HFFc6 (cell line): Measurements from ENCODE around the gene MAP4K4. TPM values are rescaled to one million over a fixed set of nuclear protein-coding genes. Genes with fewer than 3 reads are reported as not detected.

Experiments used
- DNase-seq: peaks from one replicate; pipeline ENCODE4 v3.0.0-alpha.2; 2018
- H3K27ac Mint-ChIP-seq: 2 replicates; pipeline ENCODE4 v1.8.0; 2020; ENCODE audit warnings: mild to moderate bottlenecking, mixed read lengths
- H3K27me3 Mint-ChIP-seq: 2 replicates; pipeline ENCODE4 v1.8.0; 2021; ENCODE audit warnings: mild to moderate bottlenecking, moderate library complexity, mixed read lengths; ENCODE audit not compliant: insufficient read depth
- H3K36me3 Mint-ChIP-seq: 2 replicates; pipeline ENCODE4 v1.8.0; 2021; ENCODE audit warnings: low read depth, mixed read lengths
- H3K4me1 Mint-ChIP-seq: 2 replicates; pipeline ENCODE4 v1.8.0; 2020; ENCODE audit warnings: low read depth, mixed read lengths
- H3K4me3 Mint-ChIP-seq: 2 replicates; pipeline ENCODE4 v1.8.0; 2020; ENCODE audit warnings: mild to moderate bottlenecking, moderate library complexity, mixed read lengths
- H3K9me3 Mint-ChIP-seq: 2 replicates; pipeline ENCODE4 v1.8.0; 2020; ENCODE audit warnings: mild to moderate bottlenecking, mixed read lengths
- CTCF ChIP-seq: fragments of 200-600 bp; sonication (generic); IDR thresholded peaks from 2 replicates; pipeline ENCODE4 v1.5.0; 2021; ENCODE audit warnings: antibody characterized with exemption, mild to moderate bottlenecking
- total RNA-seq, 6 experiments: library from RNA; stranded (reverse); fragmentation: NEBNext Ultra II Directional; extraction: Animal tissue kit (Norgen Biotek cat#: 25700); gene quantifications; 2 replicates in 1 of 6; 3 replicates in 5 of 6; pipeline ENCODE4 v1.2.3, GENCODE V29; 2021

Gene MAP4K4
- total RNA-seq, 6 experiments from 2014 or later = 103 to 124 (median 121) TPM

- TF ChIP-seq CTCF = no peak
- H3K4me1 Mint-ChIP-seq = peaks cover 64% of the 10 kb centered on the region
- no peaks in the 10 kb centered on the region; the same call in 1 of the 2 replicates for H3K27me3 Mint-ChIP-seq
- peak overlapping the region; percentile 9; the same call in 1 of the 2 replicates for H3K4me3 Mint-ChIP-seq
- H3K36me3 Mint-ChIP-seq = peaks cover 40% of the 10 kb centered on the region
- no peak for DNase-seq
- H3K9me3 Mint-ChIP-seq = no peaks in the 10 kb centered on the region
- peak overlapping the region; percentile 92 for H3K27ac Mint-ChIP-seq
These were observed 132.6 kb downstream of the MAP4K4 start for GRCh38 chr2:101830146-101830545.

- Mint-ChIP-seq H3K27ac (peak overlapping the region; percentile 92), H3K4me1 (peaks cover 63% of the 10 kb centered on the region), H3K27me3 (no peaks in the 10 kb centered on the region; the same call in 1 of the 2 replicates), H3K4me3 (no peak overlapping the region), H3K36me3 (peaks cover 42% of the 10 kb centered on the region), H3K9me3 (no peaks in the 10 kb centered on the region)
- peak; percentile 64 for DNase-seq
- TF ChIP-seq CTCF = no peak
These were observed 133.0 kb downstream of the MAP4K4 start for GRCh38 chr2:101830555-101830954.

GRCh38 chr2:101831351-101831865 is 133.9 kb downstream of the MAP4K4 start:
- Mint-ChIP-seq H3K27ac (peak overlapping the region; percentile 92), H3K4me1 (peaks cover 54% of the 10 kb centered on the region)
- peak; percentile 74 for DNase-seq

GRCh38 chr2:101832114-101832513 is 134.6 kb downstream of the MAP4K4 start:
- Mint-ChIP-seq H3K4me3 (no peak overlapping the region), H3K27ac (no peak overlapping the region), H3K9me3 (no peaks in the 10 kb centered on the region), H3K27me3 (no peaks in the 10 kb centered on the region; the same call in 1 of the 2 replicates), H3K4me1 (peaks cover 52% of the 10 kb centered on the region), H3K36me3 (peaks cover 48% of the 10 kb centered on the region)
- TF ChIP-seq CTCF = peak; percentile 72
- no peak for DNase-seq

More at GRCh38 chr2:101831351-101831865, 133.9 kb downstream of the MAP4K4 start:
- H3K4me3 Mint-ChIP-seq = 0 out of 2 replicates have a peak overlapping the region, but pooled peaks have one; percentile 3
- H3K9me3 Mint-ChIP-seq = no peaks in the 10 kb centered on the region
- H3K36me3 Mint-ChIP-seq = peaks cover 43% of the 10 kb centered on the region
- H3K27me3 Mint-ChIP-seq = no peaks in the 10 kb centered on the region; the same call in 1 of the 2 replicates
- peak; percentile 85 for TF ChIP-seq CTCF

- peaks cover 49% of the 10 kb centered on the region for H3K4me1 Mint-ChIP-seq
- no peak overlapping the region for H3K27ac Mint-ChIP-seq
These were observed 136.5 kb downstream of the MAP4K4 start for GRCh38 chr2:101833890-101834523.

More at GRCh38 chr2:101833890-101834523, 136.5 kb downstream of the MAP4K4 start:
- Mint-ChIP-seq H3K4me3 (no peak overlapping the region), H3K9me3 (no peaks in the 10 kb centered on the region), H3K27me3 (no peaks in the 10 kb centered on the region; the same call in 1 of the 2 replicates), H3K36me3 (peaks cover 55% of the 10 kb centered on the region)
- DNase-seq = no peak
- no peak for TF ChIP-seq CTCF
